GM19023 (cell line): ENCODE data around the gene MKNK2.
A peak's percentile ranks its signal among the peaks of the same experiment; 100 is the strongest.

ENCODE experiments used
- ATAC-seq: cut with Tn5 transposase; IDR thresholded peaks from one replicate; pipeline ENCODE4 v1.9.1; 2021; ENCODE audit warnings: mild to moderate bottlenecking, moderate library complexity; ENCODE audit not compliant: unreplicated experiment

Gene MKNK2

DNA sequence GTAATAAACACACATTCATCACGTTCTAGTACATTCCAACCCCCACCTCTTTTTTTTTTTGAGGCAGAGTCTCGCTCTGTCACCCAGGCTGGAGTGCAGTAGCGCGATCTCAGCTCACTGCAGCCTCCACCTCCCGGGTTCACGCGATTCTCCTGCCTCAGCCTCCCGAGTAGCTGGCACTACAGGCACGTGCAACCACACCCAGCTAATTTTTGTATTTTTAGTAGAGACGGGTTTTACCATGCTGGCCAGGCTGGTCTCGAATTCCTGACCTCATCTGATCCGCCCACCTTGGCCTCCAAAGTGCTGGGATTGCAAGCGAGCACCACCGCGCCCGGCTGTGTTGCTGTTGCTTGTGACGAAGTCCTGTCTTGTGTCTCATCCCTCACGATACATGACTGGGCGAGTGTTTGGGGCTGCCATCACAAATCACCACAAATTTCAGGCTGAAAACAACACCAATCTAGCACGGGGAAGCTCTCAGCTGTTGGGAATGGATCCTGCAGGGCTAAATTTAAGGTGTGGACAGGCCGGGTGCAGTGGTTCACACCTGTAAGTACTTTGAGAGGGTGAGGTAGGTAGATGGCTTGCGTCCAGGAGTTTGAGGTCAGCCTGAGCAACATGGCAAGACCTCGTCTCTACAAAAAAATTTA lies 29.4 kb upstream of the MKNK2 start:
- no peak for ATAC-seq

DNA sequence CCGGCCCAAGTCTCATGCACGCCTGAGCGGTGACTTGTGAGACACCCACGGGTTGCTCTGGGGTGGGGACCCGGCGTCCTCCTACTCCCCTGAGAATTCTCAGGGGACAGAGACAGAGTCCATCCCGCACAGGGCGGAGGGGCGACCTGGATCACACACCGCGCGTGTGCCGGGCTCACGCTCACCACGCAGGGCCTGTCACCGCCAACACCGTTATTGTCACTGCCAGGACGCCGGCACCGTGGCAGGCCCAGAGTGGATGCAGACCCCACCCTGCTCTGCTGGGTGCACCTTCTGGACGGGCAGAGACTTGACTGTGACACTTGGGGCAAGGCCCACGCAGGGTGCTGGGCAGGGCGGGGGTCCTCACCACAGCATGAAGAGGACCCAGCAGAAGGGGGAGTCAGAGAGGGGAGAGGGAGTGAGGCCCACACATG lies 28.8 kb upstream of the MKNK2 start:
- ATAC-seq = no peak

DNA sequence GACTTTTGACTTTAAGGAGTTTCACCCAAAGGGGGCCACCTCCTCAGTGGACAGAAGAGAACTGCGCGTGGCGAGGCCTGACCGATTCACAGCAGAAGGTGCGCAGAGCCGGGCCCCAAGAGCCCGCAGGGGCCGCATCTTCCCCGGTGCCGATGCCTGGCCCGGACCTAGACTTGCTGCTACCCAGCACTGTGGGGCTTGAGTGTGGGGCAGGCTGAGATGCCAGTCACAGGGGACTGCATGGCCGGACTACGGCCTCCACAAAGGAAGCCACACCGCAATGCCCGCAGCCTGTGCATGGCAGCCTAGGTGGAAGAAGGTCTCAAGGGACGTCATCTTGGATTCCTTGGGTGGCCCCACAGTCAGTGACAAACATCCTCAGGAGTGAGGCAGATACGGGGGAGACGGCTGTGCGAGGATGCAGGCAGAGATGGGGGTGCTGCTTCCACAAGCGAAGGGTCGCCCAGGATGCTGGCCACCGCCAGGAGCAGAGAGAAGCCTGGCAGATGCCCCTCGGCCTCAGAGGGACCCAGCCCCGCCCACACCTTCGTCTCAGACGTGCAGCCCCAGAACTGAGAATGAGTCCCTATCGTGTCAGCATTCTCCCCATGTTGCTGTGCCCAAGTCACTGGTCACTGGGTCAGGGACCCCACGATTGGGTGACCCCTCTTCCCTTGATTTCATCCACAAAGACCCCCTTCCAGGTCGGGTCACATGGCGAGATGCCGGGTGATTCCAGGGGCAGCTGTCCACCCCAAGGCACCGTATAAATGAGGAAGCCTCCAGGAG lies 28.2 kb upstream of the MKNK2 start:
- no peak for ATAC-seq

DNA sequence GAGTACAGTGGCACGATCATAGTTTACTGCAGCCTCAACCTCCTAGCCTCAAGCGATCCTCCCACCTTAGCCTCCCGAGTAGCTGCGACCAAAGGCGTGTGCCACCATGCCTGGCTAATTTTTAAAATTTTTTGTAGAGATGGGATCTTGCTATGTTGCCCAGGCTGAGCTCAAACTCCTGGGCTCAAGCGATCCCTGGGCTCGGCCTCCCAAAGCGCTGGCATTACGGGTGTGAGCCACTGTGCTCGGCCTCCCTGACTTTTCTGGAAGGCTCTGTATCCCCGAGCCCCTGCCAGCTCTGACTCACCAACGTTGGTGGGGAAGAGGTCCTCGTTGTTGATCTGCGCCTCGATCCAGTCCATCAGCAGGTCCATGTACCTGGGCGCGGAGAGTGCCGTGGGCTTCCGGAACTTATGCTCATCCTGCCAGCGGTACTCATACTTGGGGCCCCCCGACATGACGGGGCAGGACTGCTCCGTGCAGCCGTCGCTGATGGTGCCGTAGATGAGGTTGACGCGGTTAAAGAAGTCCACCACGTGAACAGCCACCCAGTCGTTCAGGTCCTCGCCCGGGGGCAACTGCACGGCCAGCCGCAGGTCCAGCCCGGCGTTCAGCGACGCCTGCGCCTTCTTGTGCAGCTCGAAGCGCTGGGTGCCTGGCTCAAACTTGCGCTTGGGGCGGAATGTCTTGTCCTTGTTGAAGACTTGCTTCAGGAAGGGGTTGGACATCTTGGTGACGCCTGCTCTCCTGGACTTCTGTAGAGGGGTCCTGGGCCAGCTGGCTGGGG lies 27.0 kb upstream of the MKNK2 start:
- no peak for ATAC-seq

DNA sequence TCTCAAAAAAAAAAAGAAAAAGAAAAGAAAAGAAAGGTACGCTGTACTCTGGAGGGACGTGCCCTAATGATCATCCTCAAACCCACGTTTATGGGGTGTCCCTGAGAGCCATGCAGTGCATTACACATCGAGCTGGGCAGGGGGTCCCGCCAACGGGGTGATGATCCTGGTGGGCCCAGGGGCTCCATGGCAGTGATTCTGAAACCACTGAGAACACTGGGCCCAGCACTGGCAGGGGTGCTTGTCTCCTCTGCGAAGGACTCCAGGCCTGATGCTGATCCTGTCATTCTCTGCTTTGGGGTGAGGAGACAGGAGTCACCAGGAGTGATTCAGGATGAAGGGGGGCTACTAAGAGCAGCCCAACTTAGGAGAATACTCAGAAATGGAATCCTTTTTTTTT lies 26.4 kb upstream of the MKNK2 start:
- no peak for ATAC-seq

DNA sequence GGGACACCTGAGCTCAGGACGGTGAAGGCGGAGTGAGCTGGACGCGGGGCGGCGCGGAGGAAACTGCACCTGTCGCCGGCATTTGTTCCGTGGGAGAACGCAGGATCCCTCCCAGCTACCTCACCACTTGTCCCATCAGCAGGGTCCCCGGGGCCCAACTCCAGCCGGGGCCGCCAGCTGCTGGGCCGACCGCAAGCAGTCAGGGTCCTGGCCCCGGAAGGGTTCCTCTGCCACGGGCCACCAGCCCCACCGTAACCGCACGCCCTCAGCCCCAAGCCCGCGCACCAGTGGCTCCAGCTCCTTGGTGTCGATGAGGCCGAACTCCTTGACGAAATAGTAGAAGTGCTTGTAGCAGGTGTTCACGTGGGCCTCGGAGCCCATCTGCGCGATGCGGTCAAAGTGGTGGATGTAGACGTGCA lies 25.5 kb upstream of the MKNK2 start:
- no peak for ATAC-seq

DNA sequence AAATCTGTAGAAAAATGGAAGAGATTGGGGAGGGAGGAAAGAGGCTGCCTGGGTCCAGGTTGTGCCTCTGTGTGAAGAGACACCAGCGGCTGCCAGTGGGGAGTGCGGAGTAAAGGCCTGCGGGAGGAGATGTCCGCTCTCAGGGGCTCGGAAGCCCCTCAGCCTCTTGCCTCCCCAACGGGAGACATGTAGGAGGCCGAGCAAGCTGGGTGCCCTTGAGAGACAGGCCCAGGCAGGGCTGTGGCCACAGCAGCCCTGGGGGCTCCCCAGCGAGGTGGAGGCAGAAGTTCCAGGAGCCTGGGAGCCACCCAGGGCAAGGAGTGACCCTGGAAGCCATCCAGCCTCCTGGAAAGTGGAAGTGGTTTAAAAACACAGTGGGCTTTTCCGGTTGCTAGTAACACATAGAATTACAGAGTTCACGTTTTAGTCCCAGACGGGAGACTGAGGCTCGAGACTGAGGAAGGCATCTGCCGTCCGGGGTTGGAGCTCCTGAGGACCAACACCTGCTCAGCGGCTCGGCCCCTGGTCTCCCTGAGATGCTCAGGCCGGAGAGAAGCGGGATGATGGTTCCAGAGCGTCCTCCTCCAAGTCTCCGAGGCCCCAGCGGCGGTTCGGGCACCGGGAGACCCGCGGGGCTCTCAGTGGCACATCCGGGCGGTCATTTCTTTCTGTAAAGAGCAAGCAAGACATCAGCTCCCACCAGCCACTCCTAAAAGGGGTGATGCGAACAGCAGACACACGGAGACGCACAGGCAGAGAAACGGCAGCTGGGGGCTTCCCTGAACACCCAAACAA lies 21.9 kb upstream of the MKNK2 start:
- no peak for ATAC-seq

DNA sequence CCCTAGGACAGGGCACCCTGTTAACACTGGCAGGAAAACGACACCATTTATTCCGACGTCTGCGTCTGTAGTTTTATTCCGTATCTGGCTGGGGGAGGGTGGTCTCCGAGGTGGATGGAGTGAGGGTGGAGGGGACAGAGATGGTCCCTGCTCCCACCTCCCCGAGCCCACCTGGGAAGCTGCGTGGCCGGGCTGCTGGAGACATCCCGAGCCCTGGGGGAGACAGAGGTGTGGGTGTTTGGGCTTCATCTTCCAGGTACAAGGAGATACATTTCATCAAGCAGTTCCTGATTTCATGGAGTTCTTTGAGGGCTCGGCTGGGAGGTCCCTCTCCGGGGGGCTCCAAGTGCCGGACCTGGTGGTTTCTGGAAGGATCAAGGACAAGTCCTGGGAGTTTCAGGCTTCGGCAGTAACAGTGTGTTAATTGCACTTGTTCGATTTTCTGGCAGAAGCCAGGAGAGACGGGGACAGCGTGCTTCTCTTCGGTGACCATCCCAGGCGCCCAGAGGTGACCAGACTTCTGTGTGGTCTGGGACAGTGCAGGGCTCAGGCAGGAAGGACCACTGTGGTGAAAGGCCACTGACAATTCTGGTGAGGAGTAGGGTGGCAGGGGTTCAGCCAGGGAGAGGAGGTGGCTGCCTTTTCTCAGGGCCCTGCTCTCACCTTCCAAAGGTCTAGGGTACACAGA lies 20.1 kb upstream of the MKNK2 start:
- ATAC-seq = no peak

DNA sequence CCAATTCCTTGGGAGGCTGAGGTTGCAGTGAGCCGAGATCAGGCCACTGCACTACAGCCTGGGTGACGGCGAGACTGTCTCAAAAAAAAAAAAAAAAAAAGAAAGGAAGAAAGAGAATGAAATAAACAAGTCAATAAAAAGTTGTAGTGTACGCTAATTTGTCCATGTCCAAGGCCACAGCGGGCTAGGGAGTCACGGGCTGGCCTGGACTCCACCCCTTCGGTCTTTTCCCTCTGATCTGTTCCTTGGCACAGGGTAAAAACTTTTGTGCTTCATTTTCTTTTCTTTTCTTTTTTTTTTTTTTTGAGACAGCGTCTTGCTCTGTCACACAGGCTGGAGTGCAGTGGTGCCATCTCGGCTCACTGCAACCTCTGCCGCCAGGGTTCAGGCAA lies 19.4 kb upstream of the MKNK2 start:
- no peak for ATAC-seq

DNA sequence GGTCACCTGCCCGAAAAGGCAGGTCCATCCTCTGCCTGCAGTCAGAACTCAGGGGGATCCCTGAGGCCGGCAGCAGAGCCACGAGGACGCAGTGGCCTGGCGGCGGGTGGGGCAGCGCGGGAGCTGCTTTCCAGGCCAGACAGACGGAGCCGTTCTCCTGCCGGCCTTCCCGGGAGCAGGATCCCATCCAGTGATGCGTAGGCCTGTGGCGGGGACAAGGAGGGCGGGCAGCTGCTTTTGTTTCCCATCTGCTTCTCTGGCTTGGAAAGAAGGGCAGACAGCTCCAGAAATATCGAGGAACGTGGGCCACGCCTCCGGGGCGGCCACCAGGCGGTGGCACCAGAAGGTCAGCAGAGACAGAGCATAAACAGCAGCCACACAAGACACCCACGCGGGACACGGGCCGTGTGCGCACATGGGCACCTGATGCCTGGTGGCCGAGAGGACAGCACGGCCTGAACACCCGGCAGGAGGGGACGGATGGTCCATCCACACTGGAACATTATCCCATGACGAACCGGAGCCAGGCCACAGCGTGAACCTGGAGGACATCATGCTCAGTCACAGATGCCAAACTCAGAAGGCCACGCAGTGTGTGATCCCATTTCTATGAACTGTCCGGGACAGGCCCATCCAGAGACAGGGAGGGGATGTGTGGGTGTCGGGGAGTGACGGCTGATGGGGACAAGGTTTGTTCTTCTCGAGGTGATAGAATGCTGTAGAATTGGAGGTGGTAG lies 13.9 kb upstream of the MKNK2 start:
- ATAC-seq = no peak

DNA sequence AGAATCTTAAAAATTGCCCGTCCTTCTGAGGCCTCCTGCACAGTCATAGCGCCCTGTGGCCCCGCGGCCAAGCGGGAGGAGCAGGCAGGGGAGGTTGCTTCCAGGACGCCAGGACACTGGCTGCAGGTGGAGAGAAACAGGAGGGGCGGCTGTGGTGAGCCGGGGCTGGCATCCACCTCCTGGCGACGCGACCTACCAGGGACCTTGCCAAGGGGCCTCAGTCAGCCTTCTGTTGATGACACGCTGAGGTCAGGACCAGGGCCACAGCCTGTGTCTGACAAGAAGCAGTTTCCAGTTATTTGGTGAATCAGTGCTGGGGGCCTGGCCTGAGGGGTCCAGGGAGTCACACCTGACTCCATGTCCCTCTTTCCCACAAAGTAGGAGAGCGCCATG lies 13.3 kb upstream of the MKNK2 start:
- ATAC-seq = no peak

DNA sequence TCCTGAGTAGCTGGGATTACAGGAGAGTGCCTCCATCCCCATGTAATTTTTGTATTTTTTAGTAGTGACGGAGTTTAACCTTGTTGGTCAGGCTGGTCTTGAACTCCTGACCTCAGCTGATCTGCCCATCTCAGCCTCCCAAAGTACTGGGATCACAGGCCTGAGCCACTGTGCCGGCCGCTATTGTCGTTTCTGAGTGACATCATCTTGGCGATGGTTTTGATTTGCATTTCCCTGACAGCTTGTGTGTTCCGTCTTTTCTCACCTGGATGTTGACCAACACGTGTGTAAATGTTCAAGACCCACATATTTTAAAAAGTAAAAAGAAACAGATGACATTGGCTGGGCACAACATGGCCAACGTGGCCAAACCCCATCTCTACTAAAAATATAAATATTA lies 12.8 kb upstream of the MKNK2 start:
- no peak for ATAC-seq

DNA sequence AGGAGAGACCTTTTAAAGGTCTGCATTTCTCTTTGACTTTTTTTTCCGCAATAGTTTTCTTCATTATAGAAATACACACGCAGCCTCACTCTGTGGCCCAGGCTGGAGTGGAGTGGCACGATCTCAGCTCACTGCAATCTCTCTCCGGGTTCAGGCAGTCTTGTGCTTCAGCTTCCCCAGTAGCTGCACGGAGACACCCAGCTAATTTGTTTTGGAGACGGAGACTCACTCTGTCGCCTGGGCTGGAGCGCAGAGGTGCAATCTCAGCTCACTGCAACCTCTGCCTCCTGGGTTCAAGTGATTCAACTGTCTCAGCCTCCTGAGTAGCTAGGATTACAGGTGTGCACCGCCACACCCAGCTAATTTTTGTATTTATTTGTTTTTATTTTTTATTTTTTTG lies 11.7 kb upstream of the MKNK2 start:
- no peak for ATAC-seq

DNA sequence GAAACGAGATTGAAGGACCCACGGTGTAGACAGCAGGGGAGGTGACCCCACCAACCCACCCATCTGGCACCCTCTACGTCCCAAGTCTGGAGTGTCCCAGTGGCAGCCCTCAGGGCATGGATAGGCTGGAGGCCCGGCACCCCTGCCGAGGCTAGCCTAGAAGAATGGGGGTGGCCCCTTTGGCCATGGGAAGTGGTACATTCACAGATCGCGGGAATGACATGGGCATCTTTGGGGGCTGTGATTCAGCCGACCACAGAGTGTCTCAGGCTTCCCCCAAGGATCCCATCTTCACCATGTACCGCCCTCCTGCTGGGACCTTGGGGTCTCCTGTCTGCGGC lies 11.3 kb upstream of the MKNK2 start:
- no peak for ATAC-seq

DNA sequence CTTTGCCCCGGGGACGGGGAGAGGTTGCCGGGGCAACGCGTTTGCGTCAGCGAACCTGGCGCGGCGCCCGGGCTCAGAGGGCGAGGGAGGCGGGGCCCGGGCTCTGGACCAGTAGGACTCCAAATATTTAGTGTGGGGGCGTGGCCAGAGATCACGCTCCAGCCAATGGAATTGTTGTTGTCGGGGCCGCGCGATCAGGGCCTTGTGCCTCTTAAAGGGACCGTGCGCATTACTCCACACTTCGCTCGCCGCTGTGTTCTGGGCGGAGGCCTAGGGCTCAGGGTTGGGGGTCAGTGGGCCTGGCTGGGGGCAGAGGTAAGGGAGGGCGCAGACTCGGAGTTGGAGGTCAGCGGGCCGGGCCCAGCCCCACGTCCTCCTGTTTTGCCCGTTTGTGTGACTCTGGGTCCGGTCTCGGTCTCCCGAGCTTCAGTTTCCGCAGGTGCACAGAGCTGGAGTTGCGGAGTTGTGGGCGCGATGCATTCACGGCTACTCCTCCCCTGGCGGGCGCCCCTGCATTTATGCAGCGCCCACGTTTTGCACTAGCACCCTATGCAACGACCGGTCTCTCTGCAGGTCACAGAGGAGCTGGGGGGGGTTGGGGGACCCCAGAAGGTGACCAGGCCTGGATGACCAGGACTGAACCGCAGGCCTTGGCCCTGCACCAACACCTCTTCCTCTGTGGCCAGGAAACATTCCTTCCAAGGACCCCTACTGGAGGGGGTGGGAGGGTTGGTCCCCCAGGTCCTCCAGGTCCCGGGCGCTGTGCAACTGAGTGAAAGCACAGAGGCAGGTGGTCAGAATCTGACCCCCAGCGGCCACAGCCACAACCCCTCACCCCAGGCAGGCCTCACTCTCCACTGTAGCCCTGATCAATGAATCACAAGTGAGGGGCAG lies 10.7 kb upstream of the MKNK2 start:
- peak; percentile 80 for ATAC-seq

DNA sequence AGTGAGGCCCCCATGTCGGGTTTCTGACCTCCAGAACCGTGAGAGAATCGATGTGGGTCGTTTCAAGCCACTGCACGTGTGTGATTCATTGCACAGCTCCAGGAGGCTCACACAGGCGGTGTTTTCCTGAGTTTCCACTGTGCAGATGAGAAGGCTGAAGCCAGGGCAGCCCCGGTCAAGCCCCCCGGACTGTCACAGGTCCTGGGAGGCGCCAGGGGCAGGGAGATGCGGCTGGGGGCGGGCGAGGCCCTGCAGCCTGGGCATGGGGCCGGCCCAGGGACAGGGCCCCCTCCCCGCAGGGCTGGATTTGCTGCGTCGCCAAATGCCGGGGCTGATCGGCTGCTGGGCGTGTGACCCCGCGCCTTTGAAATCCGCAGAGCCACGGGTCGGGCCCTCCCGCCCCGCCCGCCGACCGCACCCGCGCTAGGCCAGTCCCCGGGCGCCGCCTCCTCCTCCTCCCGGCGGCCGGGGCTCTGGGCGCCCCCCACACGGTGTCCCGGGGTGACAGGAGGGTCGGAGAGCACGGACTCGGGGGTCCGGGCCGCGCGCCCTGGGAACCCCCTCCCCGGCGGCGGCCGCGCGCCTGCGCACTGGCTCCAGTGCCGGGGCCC lies 9.9 kb upstream of the MKNK2 start:
- ATAC-seq = peak; percentile 31

DNA sequence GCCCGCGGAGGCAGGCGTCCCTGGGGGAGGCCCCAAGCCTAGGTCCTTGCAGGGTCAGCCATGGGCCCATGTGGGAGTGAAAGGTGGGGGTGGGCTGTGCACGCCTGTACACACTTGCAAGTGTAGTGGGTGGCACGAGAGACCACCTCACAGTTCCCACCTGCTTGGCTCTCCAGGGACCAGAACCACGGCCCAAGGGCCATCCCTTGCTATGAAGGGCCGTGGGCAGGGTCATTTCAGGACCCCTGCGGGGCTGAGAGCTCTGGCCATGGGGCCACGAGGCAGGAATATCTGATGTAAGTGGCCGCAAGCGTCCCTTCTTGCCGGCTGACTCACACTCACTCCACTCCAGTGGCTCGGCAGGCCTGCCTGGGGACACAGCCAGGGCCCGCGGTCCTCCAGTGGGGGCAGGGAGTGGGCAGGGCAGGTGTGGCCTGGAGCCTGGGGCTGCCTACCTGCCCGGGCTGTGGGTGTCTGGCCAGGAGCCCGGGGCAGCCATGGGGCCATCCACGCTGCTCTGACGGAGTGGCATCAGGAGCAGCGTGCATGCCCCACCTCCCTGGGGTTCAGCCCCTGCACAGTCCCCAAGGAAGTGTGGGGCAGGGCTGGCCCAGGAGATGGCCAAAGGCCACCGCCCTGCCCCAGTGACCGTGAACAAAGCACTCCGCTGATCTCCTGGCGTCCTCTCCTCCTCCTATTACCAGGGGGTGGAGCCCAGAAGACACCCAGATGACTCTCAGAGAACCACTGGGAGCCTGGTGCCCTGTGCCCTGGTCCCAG lies 8.6 kb upstream of the MKNK2 start:
- no peak for ATAC-seq
